ENCODE measurements around the gene LRTM2.

Gene LRTM2

DNA sequence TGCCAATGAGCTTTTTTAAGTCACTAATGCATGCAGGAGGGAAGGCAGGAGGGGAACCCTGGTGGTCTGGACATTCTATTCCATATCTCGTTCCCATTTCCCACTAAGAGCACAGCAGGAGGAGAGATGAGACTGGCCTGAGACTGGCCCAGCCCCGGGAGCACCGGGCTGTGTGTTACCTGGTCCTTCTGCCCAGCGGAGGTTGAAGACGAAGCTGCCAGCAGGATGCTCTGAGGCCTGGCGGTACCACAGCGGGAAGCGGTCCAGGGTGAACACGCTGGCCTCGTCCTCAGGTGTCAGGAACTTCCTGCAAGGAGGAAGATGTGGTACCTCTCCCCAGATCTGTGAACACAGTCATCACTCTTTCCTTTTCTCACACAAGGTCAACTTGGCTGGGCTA, 23.9 kb downstream of the LRTM2 start:
- DNase-seq, result no peak

DNA sequence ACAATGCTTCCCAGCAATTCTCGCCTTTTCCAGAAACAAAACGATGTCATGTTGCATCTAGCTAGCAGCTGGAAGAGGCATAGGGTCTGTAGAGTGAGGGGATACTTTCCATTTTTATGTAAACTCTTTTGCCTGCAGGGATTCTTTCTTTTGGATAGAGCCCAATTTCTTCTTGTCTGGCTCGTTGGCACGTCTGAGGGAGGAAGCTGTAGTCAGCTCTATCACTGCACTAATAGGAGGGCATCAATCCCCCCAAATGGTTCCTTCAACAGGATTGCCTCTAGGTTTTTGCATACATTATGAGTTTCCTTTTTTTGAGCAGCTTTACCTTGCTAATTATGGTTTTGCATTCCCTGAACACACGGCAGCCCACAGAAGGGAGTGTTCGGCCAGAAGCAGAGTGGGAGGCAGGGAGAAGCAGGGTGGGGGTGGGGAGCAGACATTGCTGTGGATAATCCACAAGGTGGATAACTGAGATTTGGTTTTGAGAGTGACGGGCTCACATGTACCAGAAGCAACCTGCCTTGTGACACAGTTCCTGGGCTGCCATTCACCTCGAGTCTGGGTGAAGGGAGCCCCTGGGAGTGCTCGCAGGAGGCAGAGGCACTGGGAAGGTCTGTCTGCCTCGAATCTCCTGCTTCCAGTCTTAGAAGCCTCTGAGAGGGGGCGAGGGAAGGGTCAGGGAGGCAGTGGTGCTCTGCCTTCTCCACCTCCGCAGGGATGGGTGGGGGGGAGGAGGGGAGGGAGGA, 24.5 kb downstream of the LRTM2 start:
- no peak for DNase-seq

DNA sequence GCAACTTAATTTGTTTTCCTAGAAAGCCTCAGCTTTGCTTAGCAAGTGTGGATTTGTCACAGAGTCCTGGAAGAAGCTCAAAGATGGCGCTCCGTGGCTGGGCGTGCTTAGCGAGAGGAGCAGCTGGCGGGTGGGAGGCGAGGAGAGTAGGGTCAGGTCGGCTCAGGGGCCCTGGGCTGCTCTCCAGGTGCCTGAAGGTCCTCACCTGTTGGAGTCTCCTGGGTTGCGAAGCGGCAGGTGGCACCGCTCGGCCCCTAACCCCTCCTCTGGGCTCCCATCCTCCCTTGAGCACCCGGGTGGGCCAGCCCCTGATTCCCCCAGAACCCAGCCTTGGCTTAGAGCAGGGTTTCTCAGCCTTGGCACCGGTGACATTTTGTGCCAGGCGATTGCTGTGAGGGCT, 25.1 kb downstream of the LRTM2 start:
- DNase-seq, result no peak

DNA sequence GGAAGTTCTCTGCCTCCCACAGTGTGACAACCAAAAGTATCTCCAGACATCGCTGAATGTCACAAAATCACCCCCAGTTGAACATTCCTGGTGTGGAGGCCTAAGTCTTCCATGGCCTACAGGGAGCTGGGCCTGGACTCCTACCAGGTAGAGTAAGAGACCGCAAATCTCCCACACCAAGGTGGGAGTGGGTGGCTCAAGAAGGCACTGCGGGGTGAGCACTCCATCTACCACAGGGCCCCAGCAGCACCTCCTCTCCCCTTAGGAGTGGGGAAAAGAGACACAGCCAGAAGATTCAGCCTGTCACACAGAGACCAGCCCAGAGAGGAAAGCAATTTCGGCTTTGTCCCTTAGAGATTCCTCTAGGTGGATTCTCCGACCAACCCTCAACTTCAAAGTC, 25.5 kb downstream of the LRTM2 start:
- no peak for DNase-seq

DNA sequence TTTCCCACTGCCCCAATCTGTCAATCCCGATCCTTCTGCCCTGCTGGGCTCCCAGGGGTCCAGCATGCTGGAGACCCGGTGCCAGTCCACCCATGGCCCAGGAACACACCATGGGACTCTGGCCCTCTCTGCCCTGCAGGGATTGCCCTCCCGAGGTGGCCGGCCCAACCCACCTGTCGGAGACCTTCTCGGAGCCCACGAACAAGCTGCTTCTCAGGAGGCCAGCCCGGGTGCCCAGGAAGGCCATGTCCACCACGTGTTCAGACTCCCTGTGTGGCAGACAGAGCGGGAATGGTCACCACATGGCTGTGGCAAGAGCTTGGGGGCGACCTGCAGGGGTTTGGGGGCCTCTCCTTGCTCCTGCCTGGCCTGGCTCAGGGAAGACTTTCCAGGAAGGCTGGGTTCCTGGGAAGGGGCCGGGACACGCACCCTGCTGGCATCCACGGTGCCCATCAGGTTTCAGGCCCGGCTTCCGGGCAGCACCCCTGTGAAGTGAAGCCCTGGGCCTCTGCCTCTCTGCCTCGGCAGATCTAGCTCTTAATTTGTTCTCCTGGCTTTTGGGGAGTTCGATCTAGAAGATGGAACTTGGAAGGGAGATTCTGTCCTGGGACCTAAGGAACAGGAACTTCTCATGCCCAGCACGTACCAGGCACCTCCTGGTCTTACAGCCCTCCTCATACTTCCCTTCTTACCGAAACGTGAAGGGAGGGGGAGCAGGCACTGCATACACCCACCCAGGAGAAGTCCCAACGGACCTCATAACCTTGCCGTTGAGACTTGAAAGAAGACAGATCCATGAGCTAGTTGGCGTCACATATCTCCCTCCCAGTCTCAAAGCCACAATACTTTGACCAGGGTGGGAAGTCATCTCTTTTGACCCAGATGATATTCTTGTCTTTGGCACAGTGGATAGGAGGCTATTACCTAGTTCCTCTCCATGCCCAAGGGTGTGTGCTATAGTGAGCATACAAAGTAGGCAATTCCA, 26.3 kb downstream of the LRTM2 start:
- no peak for DNase-seq

DNA sequence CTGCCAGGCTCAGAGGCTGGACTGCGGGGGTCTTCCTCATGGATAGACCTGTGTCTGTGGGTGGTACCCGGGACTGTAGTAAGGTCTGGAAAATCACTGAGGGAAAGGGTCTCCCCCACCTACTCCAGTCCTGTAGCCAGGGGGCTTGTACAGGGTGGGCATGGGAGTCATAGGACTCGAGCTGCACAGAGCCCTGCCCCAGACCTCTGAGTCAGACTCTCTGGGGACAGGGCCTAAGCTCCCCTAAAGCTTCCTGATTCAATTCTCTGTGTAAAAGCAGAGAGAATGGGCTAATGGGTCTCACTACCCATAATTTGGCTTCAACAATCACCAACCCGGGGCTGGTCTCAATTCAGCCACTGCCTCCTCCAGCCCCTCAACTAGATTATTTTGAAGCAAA, 27.0 kb downstream of the LRTM2 start:
- no peak for DNase-seq

DNA sequence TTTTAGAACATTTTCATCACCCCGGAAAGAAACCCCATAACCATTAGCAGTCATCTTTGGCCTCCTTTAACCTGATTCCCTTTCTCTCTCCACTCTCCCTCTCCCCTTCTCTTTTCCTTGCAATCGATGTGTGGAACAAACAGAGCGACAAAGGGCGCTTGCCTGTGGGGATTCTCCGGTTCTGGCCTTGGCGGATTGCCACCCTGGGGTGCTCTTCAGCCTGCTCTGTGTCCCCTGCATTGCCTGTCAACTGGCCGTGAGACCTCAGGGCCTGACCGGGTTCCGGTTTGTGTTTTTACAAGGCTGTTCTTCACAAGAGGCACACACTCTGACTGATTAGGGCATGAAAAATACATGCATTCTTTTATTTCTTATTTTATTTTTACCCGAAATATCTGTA, 27.8 kb downstream of the LRTM2 start:
- DNase-seq, result no peak

DNA sequence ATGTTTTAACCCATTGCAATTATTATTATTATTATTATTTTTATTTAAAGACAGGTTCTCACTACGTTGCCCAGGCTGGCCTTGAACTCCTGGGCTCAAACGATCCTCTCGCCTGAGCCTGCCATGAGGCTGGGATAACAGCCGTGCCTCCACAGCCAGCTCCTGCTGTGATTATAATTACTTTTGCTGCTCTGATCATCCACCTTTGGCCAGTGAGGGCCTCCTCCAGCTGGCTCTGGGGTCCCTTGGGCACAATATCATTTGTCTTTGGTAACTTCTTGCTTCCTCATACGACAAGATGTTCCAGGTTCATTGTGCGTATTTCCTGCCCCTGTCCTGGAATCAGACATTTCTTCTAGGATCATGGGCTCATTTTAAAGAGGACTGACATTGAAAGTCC, 28.4 kb downstream of the LRTM2 start:
- DNase-seq, result no peak

DNA sequence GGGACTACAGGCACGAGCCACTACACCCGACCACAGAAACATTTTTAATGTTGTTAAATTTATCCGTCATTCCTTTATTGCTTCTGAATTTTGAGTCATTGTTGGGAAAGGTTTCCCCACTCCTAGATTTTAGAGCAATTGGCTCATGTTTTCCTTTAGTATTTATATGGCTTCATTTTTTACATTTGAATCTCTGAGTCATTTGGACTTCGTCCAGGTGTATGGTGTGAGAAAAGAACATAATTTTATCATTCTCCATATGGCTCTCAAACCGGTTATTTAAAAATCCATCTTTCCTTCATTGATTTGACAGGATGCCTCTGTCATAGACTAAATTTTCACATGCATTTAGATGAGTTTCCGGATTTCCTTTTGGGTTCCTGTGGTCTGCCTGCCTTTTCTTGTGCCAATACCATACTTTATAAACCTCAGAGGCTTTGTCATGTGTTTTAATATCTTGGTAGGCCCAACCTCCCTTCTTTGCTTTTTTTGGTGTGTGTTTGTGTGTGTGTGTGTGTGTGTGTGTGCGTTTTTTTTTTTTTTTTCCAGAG, 30.9 kb downstream of the LRTM2 start:
- peak; percentile 67 for DNase-seq

DNA sequence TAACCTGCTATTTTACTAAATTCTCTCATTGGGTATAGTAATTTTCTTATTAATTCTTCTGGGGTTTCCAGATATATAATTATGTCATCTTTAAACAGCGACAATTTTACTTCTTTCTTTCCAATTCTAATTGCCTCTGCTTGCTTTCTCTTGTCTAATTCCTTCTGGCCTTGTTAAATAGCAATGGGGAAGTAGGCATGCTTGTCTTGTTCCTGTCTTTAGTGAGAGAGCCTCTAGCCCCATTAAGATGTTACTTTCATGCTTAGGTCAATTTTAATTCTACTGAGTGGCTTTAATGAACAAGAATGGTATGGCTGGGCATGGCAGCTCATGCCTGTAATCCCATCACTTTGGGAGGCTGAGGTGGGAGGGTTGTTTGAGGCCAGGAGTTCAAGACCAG, 31.7 kb downstream of the LRTM2 start:
- DNase-seq, result no peak

DNA sequence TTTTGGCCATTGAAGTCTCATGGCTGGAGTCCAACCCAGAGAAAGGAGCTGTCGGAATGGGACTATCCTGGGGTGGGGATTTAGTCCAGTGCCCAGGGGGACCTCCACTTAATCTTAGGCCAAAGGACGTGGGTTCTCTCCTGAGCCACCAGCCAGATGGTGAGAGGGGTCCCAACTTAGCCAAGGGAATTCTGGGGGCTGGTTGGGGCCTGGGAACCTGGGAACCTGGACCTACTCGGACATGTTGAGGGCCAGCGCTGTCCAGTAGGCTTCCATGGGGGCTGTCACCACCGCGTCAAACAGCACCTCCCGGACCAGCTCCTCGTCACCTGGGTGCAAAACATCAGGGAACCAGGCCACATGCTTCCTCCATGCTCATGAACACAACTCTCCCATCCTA, 33.4 kb downstream of the LRTM2 start:
- DNase-seq, result no peak

DNA sequence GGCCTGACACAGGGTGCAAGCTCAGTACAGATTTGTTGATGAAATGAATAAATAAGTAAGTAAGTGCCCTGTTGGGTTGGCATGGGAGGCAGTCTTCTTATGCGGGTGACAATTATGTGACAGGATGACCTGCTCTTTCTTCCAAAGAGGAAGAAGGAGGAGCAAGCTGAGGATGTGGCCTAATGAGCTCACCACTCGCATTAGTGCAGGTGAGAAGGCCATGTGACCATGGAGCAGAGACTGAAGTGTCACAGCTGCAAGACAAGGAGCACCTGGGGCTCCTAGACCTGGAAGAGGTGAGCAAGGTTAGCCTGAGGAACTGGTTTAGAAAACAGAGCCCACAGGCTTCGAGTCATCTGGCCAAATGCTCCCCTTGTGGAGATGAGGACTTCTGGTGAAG, 34.9 kb downstream of the LRTM2 start:
- DNase-seq, result no peak

DNA sequence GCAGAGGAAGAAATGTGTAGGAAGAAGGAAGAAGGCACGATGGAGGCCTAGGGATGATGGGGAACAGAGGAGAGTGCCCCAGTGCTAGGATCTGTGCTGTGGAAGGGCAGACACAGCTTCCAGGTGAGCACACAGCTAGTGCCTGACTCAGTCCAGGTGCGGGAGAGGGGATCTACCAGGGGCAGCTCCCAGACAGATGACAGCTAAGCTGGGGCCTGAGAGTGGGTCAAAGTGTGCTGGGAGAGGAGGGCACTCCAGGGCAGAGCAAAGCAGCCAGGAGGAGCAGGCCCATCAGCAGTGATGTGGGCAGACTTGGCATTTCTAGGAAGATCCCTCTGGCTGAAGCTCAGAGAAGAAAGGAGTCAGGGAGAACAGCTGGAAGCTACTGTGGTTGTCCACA, 36.7 kb downstream of the LRTM2 start:
- no peak for DNase-seq

DNA sequence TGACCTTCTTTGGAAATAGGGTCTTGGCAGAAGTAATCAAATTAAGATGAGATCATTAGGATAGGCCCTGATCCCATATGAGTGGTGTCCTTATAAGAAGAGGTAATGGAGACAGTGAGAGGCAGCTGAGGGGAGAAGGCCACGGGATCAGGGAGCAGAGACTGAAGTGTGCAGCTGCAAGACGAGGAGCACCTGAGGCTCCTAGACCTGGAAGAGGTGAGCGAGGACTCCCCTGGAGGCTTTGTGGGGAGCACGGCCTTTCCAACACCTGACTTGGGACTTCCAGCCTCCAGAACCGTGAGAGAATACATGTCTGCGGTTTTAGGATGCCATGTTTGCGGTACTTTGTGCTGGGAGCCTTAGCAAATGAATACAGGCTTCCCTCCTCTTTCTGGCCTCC, 37.5 kb downstream of the LRTM2 start:
- DNase-seq, result no peak

DNA sequence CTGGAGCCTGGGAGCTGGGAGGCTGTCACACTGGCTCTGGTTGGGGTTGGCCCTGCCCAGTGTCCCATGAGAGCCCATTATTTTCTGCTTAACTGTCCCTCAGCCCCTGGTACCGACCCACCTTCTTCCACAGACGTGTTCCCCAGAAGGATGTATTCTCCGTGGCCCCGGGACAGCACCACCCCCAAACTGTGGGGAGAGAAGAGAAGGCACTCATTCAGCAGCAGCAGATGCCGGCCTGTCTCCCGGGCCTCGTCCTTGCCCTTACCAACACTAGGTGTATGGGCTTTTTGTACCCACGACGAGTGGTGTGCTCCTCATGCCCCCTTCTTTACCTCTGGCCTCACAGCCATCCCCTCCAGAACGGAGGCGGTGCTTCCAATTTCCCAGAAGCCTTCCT, 38.1 kb downstream of the LRTM2 start:
- no peak for DNase-seq

DNA sequence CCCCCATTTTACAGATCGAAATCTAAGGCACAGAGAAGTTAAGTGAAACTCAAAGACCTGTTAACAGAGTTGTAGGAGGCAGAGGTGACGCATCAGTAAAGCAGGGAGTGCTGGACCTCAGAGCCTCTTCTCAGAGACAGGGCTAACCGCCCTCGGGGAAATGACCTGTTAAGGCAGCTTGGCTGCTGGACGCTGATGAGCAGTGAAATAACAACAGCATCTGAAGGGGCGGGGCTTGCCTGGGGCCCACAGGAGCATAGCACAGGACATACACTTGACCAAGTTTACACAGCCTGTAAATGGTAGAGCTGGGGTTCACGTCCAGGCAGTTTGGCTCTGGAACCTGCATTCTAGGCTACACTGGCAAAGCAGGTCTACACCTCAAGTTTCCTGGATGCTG, 39.3 kb downstream of the LRTM2 start:
- DNase-seq, result peak; percentile 86

DNA sequence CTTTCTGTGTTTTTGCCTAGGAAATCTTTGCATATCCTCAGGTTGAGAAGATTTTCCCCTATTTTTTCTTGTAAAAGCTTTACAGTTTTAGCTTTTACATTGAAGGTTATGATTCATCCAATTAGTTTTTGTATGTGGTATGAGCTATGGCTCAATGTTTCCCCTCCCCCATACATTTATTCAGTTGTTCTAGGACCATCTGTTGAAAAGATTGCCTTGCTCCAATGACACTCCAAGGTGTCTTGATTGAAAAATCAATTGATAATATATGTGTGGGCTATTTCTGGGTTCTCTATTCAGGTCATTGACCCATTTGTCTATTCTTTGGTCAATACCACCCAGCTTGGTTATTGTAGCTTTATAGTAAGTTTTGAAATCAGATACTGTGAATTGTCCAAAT, 42.6 kb downstream of the LRTM2 start:
- no peak for DNase-seq

DNA sequence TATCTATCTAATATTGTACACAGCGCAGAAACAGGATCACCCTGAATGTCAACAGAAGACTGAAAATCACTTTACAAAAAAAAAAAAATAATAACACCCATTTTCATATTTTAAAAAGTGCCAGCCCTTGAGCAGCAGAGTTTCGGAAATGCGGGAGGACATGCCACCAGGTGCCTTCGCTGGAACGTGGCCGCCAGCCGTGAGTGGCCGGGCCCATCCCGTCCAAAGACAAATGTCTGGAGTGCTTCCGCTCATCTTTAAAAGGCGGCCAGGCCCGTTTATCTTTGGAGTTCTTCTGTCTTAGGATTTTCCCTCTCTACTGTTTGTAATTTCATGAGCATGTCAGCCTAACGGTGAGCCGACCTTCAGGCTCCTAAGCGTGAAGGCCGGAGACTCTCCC, 43.5 kb downstream of the LRTM2 start:
- no peak for DNase-seq

DNA sequence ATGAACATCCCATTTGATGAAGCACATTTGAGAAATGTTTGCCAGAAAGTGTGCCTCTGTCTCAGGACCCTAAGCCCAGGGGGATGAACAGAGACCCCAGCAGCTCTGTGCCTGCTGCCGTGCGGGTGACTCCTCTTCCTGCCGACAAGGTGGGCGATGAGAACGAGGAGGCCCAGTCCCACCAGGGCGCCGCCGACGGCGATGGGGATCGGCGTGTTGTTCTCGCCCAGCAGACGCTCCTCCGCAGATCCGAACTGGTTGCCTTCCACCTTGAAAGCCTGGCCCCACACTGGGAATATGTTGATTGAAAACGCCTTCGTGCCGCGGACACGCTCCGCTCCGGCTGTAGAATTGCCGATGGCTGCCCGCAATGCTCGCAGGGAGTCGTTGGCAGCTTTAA, 44.1 kb downstream of the LRTM2 start:
- no peak for DNase-seq

DNA sequence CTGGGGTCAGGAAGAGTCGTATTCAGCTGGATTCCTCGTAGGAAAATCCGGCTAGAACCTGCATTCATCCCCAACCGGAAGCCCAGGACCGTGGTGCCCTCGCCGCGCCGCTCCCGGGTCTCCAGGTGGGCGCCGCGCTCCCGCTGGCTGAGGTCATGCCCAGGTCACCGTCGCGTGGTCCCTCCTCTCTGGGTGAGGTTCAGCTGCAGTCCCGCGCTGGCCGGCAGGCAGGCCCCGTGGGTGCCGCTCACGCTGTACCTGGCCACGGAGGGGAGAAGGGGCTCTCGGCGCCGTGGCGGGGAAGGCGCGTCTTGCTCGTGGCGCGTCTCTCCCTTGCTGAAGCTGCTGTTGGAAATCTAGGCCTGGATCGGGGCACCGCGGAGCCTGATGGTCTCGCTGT, 44.5 kb downstream of the LRTM2 start:
- DNase-seq, result no peak

DNA sequence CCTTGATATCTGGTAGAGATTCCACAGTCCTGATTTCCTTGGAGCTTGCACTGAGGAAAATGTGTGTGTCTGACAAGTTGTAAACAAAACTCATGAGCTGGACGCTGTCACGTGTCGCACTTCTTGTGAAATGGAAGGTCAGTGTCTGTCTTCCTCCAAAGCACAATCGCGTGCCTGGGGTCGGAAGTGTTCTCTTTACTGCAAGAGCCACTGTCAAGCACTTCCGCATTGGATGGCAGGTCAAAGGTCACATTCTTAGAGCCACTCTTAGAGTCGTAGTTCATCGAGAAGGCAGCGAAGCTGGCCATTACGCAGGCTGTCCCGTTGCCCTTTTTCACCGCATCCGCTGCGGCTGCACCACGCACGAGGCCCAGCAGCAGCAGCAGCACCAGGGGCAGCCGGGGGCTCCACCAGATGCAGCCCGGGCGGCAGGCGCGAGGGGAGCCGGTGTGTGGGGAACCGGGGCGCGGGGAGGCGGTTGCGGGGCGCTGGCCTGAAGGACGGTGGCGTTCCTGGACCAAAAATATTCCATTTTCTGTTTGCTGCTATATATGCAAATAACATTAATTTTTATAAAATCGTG, 45.0 kb downstream of the LRTM2 start:
- no peak for DNase-seq

DNA sequence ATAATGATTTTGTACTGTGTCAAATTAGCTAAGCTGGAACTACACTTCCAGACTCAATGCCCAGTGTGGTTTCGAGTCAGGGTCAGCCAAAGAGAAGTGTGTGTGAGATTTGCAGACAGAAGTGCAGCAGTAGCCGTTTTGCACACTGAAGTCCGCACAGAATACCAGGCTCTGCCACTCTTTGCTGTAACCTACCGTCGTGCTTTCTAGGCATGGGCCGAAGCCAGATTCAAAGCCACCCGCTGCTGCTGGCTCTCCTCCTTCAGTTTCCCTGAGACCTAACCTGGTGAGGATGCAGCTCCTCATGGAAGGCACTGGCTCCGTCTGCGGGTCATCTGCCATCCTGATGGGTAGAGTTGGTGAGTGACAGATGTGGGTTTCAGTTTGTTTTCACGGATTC, 48.8 kb downstream of the LRTM2 start:
- no peak for DNase-seq

DNA sequence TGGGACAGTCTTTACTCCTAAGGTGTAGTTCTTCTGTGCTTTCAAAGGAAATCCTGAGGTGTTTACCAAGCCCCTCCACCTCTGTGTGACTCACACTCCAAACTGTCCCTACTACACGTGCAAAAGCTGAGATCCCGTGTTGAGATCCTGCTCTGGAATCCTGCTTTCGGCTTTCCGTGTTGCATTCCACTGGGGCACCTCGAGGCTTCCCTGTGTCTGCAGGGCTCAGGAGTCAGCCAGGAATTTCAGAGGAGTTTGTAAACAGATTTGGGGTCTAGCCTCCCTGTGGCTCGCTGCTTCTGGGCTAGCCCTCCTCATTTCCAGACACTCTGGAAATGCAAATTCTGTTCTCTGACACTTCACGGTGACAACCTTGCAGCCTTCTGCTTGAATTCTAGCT, 49.7 kb downstream of the LRTM2 start:
- DNase-seq, result no peak

Measured in EL (cell line).